Stimulated activated naive CD8-positive, alpha-beta T cell treated with anti-CD3 and anti-CD28 coated beads, Interleukin-15, Interleukin-2, amounts not matched to agents 100 U/mL and 50 U/mL, for 24 hours (primary cell): ENCODE data around the gene PPIF.
"Not testable (repeated sequence)": the region's sequence is repeated elsewhere in the genome, so short reads cannot be mapped to it uniquely, and the experiment has no call there.

Experiments used
- ATAC-seq: fragments of 150-1000 bp; cut with Tn5 transposase; one replicate; pipeline ENCODE4 v1.10.0; 2021
- DNase-seq: peaks from one replicate; pipeline ENCODE4 v3.0.0; 2021

Gene PPIF

DNA sequence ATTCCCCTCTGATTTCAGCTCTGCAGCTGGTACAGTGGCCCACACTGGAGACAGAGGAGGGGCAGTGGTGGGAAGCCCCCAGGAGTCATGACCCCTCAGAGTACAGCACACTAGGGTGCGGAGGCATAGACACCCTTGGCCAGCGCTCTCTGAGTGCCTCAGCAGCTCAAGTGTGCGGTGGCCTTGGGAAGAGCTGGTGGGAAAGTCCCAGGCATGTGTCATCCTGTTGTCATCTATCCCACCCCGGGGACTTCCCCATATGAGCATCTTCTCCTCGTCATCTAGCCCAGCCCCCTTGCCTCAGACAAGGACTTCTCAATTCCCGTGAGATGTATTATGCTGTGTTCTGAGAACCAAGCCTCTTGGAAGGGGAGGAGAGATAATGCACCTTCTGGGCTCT is 15.6 kb upstream of the PPIF start:
- DNase-seq (peak; percentile 87), ATAC-seq (peak; percentile 99)

DNA sequence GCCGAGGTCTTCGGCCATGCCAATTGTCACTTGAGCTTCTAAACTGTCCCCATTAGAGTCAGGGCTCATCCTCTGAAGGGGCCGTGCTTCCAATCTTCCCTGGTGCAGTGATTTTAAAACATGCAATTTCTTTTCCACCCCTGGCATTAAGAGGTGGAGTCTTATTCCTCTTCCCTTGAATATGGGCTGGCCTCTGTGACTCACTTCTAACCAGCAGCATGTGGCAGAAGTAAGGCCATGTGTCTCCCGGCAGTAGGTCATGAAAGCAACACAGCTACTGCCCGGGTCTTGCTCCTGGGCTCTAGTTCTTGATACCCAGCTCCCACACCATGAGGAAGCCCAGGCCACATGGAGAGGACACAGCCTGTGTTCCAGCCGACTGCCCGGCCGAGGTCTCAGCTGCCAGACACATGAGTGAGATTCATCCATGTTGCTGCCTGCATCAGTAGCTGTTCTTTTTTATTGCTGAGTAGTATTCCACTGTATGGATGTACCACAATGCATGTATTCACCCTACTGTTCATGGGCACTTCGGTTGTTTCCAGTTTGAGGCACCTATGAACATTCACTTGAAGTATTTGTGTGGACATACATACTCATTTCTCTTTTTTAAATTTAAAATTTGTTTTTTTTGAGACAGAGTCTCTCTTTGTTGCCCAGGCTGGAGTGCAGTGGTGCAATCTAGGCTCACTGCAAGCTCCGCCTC is 14.5 kb upstream of the PPIF start:
- DNase-seq, ATAC-seq: not testable (repeated sequence)

DNA sequence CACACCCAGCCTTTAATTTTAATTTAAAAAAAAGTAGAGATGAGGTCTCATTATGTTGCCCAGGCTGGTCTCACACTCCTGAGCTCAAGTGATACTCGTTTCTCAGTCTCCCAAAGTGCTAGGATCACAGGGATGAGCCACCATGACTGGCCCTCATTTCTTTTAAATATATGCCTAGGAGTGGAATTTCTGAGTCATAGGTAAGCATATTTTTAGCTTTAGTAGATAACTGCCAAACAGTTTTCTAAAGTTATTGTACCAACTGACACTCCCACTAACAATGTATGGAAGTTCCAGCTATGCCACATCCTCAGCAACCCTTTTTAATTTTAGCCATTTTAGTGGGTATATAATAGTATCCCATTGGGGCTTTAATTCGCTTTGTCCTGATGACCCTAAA is 13.8 kb upstream of the PPIF start:
- ATAC-seq, result no peak
- no peak for DNase-seq

DNA sequence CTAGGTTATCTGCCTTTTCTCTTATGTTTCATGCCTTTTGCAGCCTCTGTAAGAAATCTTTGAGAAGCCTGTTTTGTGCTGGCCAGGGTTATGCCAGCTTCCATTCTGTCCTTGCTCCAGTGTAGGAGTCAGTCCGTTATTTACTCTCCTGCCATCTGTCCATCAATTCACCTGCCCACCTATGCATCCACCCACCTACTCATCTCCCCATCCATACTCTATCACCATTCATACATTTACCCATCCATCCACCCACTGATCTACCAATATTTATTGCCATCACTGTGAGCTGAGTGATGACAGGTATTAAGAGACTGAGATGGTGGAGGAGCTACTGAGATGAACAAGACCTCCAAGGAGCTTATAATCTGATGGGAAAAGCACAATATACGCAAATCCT is 12.7 kb upstream of the PPIF start:
- ATAC-seq, result no peak
- DNase-seq, result no peak

DNA sequence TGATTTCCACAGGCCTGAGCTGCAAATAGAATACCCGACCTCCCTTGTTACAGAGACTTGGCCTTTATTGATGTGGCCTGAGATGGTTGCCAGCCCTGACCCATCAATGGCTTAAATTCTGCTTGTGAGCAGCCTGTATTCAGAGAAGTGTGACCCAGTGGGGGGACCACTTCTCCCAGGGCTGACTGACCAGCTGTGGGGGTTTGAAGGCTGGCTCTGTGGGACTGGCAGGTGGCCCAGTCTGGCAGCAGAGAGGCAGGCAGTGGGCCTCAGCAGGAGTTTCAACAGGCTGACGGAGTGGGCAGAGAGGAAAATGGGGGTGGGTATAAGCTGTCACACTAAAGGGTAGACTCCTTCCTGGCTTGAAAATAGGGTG is 12.2 kb upstream of the PPIF start:
- DNase-seq (no peak), ATAC-seq (no peak)

DNA sequence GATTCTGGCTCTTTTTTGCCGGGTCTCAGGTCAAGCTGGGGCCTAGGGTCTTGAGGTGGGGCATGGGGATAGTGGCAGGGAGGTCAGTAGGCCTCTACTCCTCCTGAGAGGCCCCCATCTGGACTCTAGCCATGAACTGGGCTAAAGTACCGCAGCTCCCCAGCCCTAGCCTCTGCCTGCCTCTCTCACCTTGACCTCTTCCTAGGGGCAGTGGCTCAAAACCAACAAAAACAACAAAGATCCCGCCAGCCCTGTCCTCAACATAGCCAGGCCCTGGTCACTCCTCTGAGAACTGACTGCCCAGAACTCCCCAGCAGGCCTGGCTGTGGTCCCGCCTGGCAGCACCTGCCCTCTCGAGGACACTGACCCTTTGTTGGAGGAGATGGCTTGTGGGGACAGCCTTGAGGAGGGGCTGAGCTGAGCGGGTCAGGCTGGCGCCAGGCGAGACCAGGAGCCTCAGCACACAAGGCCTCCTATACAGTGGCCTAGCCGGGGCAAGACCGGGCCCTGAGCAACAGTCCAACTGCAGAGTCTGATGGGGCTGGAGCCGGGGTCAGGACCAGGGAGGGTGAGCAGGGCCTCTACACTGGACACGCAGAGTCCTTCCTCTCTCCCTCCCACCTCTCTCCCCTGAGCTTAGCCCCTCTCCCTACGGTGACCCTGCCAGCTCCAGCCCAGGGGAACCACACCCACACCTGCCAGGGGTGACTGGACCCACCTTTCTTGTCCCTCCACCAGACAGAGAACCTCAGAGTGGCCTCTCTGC is 11.6 kb upstream of the PPIF start:
- no peak for ATAC-seq
- DNase-seq, result no peak

DNA sequence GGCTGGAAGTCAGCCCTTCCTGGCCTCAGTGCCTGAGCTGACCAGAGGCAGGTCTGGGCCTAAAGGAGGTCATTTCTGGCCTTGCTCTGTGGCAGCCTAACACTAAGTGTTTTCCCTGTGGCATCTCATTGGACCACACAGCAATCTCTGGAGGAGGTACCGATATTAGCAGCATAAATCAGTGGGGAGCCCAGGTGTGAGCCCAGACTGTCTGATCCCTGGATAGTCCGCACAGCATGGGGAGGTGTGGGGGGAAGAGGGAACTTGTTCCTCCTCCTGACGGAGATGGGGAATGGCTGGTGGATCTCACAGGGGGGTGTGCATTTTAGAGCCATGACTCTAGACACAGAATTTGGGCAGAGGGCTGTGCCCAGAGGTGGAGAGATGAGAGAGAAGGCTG is 11.0 kb upstream of the PPIF start:
- ATAC-seq, result no peak
- DNase-seq, result no peak

DNA sequence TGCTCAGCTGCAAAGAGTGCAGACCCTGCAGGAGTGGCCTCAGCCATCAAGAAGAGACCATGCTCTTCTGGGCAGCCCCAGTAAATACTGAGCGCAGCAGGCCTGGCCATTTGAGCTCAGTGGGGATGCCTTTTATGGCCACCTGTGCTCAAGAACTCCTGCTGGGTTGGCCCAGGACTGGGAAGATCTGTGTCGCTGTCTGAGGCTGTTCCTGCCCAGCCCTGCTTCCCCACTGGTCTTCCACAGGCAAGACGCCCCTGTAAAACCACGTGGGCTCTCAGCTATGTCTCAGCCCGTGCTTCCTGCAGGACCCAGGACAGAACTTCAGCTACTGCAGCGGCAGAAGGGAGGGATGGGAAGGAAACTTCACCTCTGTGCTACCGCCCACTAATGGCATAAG is 10.5 kb upstream of the PPIF start:
- DNase-seq (no peak), ATAC-seq (no peak)

DNA sequence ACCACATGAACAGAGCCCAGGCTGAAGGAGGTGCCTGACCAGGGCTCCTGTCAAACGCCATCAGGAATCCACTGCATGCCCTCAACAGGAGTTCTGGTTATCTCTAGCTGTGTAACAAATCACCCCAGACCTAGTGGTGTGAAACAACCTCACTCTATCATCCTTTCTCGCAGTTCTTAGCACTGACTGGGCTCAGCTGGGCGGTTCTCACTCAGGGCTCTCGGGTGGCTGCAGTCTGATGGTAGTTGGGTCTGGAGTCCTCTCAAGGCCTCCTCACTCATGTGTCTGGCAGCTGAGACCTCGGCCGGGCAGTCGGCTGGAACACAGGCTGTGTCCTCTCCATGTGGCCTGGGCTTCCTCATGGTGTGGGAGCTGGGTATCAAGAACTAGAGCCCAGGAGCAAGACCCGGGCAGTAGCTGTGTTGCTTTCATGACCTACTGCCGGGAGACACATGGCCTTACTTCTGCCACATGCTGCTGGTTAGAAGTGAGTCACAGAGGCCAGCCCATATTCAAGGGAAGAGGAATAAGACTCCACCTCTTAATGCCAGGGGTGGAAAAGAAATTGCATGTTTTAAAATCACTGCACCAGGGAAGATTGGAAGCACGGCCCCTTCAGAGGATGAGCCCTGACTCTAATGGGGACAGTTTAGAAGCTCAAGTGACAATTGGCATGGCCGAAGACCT is 9.3 kb upstream of the PPIF start:
- DNase-seq, ATAC-seq: not testable (repeated sequence)

DNA sequence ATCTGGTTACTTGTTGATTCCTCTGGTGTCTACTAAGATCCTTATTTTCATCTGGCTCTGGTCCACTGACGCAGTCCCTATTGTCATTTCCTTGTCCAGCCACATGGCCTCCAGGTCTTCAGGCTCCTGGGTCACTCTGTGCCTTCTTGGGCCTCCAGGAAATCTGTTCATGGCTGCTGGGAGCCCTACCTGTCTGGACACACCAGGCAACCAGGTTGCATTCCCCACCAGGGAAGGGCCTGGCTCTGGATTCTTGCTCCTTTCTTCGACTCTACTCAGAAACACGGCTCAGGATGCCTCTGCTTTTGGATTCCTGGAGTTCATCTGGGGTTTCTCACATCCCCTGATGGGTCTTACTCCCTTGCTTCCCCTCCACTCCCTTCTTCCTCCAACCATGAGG is 8.0 kb upstream of the PPIF start:
- no peak for ATAC-seq

DNA sequence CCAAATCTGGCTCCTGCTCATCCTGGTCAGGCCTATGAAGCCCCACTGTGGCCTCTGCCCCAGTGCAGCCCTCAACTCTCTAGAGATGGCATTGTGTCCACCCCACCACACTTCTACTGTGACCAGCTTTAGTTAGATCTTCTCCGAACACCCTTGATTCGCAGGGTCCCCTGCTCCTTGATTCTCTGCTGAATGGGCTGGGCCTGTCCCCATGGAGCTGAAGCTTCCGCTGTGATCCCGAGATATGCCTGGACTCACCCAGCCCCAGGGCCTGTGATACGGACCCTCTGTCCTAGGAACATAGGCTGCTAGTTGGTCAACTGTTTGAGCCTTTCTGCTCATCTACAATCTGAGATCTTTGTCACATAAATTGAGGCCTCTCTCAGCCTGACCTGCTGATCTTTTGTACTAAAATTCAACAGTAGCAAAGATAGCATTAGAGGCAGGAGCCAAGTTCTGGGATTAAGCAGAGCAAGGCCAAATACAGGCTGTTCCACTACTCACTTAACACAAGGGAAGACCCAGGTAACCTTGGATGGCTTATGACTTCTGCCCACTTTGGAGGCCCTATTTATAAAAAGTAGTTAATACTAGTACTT is 6.5 kb upstream of the PPIF start:
- DNase-seq (no peak), ATAC-seq (no peak)

More for the DNA sequence above, 8.0 kb upstream of the PPIF start:
- no peak for DNase-seq

DNA sequence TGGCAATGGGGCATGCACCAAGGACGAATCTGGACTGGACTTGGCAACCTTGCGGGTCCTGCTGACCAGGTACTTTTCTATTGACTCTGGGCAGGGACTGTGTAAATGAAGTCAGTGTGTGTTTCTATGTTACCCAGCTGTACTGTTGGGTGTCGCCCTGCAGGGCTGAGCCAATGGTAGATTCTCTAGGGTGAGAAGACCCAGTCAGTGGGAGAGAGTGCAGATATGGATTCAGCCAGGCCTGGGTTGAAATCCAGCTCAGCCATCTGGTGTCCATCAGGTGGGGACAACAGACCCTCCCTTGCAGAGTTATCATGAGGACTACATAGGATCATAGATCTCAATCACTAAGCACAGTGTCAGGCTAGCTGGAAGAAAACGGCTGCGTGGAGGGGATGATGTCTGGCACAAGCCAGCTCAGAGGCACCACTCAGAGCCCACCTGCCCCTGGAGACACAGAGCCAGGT is 4.9 kb upstream of the PPIF start:
- ATAC-seq, result no peak
- DNase-seq, result no peak

DNA sequence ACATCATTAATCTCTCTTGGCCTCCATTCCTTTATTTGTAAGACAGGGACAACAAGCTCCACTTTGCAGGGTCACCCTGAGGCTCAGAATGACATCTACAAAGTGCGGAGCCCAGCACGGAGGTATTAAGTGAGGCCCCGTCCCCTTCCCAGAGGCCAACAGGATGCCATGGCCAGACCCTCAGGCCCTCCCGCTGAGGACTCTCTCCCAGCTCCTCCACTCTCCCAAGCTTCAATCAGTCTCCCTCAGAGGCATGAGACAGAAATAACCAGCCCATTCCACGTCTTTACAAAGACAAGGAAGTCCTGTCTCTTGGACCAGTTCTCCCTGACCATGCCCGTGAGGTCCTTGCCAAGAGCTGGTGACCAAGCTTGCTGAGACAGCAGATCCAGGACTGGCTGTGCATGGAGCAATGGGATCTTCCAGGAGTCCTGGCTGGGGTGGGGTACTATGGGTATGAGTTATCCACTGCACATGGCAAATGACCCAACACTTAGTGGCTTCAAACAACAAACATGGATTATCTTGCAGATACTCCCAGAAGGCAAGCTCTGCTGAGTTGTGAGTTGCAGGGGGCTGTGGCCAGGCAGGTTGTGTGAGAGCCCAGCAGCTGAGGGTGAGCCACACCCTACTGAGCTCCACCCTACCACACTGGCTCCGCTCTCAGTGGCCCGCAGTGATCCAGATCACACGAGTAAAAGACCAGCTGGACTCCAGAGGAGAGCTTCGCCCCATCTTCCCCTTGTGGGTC is 4.3 kb upstream of the PPIF start:
- ATAC-seq (no peak), DNase-seq (no peak)

DNA sequence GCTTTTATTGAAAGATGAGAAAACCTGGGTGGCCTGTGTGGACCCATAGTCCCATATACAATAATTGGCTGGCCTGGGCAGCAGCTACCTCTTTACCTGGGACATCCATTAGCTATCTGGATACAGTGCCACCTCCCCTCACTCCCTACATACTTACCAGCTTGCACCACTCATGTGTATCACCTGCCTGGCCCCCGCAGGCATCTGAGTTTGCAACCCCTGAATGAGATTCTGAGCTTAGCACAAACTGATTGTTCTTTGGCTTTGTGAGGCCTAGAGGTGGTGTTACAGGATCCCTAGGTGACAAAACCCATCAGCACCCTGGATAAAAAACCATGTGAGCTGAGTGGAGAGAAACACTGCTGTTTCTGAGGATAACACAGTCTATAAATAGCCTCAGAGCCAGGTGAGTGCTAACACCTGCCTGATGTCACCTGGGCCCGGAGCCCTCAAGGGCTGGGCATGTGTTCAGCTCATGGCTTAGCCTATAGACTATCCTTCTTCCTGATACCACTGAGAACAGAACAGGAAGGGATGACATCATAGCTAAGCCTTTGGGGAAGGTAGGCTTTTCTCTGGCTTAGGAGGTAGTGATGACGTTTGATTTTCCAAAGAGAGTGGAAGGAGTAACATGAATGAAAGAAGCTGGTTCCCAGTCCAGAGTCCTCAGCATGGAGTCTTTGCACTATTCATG is 2.6 kb upstream of the PPIF start:
- DNase-seq, result no peak
- no peak for ATAC-seq

DNA sequence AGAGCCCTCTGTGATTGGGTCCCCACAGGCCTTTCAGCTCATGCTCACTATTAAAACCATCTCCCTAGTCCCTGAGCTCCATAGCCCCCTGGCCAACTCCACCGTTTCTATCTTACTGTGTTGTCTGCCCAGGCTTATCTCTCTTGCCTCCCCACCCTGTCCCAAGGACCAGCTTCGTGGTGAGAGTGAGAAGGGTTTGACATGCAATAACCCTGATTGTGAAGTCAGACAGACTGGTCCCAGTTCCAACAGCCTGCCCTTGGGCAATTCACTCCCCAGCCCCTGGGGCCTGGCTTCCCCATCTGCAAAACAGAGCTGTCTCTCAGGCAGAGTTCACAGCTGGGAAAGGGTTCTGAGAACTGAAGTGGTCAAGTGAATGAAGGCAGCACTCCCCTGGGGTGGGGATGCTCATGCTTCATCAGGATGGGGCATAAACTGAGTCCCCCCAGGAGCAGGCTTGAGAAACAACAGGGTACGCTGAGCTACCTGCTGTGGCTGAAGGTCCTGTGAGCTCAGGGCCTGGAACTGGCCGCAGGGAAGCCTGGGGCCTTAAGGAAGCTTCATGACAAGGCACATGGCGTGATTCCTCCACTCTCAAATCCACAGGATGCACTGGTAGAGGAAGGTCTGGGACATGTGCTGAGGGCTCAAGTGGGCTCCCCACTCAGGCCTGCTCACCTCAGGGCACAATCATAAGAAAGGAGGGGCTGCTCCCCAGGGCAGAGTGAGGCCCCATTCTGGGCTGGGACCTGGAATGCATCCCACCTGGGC is 1.8 kb upstream of the PPIF start:
- ATAC-seq (no peak), DNase-seq (no peak)

DNA sequence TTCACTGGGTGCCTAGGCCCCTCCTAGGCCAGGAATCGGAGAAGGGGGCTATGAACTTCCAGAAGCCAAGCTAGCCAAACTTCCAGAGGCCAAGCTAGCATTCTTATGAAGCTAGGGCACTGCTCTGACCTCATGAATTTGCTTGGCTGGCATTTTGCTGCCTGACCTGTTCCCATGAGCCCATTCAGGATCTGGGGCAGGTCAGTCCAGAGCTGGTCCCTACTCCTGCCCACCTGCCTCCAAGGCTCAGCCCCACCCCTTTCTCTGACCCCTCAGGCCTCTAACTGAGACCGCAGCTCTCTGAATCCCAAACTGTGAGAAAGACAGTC is 1.3 kb upstream of the PPIF start:
- ATAC-seq (no peak), DNase-seq (no peak)

DNA sequence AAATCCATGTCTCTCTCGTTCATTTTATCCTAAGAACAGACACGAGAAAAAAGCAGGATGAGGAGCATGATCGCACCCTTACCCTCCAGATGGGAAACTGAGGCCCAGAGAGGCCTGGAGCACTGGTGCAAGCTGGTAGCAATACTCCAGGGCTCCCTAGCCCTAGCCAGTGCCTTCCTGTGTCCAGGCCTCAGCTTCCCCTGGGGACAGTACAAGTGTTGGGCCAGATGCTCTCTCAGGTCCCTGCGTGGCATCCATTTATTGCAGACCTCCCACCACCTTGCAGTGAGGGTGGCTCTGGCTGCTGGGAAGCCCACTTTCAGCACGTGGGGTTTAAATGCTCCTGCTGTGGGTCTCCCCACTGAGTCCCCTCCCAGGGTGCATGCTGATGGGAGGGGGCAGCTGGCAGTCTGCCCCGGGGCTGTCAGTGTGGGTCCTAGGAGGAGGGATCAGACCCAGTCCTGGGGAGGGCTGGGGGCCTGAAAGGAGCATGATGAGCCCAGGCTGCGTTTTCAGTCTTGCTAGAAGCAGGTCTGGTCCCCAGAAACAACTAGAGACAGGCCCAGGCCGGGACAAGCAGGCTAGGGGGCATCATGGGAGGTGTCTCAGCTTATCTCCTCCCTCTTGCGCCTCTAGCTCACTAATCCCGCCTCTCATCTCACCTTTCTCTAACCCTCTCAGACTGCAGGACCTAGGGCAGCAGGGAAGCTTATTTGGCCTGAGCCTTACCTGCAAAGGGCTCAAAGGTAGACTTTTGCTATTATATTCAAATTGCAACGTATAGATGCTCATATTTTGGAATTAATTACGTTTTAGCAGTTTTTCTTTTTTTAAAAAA is 662 bp upstream of the PPIF start:
- ATAC-seq (no peak), DNase-seq (no peak)

DNA sequence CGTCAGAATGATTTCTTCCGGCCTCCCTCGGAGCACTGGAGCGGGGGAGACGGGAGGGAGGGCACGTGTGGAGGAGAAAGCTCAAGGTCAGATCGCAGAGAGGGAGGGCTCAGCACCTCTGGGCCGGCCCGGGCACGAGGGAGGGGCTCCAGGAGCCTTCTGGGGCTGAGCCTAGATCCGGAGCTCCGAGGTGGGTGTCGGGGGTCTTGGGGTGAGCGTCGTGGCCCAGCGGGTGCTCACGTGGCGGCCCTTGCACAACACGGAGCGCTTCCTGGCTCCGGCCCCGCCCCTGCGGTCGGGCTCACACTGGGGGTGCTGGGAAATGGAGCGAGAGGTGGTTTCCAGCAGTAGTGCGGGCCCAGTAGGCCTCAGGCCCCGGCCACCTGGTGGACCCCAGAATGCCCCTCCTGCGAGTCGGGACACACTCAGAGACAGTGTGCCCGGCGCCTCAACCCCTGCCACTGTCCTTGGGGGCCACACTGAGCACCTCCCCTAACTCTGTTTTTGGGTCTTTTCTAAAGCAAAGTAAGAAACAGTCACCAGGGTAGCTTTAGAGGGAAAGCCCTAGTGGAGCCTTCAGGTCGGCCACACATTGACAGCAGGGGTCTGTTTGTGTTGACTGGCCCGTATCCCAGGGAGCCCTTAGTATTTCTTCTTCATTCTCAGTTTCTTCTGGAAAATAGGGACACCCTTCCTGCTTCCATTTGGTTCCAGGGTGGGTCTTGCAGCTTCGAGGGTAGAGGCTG is 798 bp downstream of the PPIF start:
- ATAC-seq (peak; percentile 59), DNase-seq (peak; percentile 83)

DNA sequence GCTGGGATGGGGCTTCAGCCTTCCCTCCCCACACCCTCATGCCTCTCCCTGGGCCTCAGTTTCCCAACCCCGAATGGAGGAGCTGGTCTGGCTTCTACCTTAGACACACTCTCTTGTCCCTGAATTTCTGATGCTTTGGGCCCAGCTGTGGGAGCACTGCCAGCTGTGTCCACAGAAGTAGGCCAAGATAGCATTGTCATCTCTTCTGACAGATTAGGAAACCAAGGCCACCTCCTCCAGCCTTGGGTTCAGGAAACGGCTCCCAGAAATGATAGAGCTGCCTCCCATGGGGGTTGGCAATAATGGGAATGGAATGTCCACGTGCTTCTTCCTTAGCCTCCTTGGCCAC is 1.3 kb downstream of the PPIF start:
- DNase-seq (no peak), ATAC-seq (no peak)
